Bronchial epithelial cell (primary cell): ENCODE results near the gene FIP1L1. TPM values are rescaled to one million over a fixed set of nuclear protein-coding genes. Genes with fewer than 3 reads are reported as not detected.
A peak's percentile ranks its signal among the peaks of the same experiment; 100 is the strongest.

Experiments used
- DNase-seq: peaks from one replicate; pipeline ENCODE4 v3.0.0-alpha.2; 2010; ENCODE audit warnings: low read depth
- FAIRE-seq: peaks from 2 replicates; lab custom pipeline; 2011; peaks lifted over from hg19 to GRCh38; lab: Jason Lieb, UNC
- H3K27me3 ChIP-seq: 2 replicates; pipeline ENCODE4 v1.5.1; 2011; ENCODE audit warnings: low read length; ENCODE audit not compliant: control insufficient read depth, insufficient read depth
- H3K36me3 ChIP-seq: 2 replicates; pipeline ENCODE4 v1.5.1; 2011; ENCODE audit warnings: low read length; ENCODE audit not compliant: control insufficient read depth, insufficient read depth
- H3K4me3 ChIP-seq: 2 replicates; pipeline ENCODE4 v1.5.1; 2011; ENCODE audit warnings: mild to moderate bottlenecking, low read depth, low read length, control low read depth
- total RNA-seq: library from RNA; depleted of rRNA; stranded (reverse); fragments of >200 nt; gene quantifications from 2 replicates; pipeline ENCODE4 v1.2.1, GENCODE V29; 2014
- TF ChIP-seq, protein P1 (sequence below): IDR thresholded peaks from 2 replicates; pipeline ENCODE4 v1.5.1; 2011; ENCODE audit warnings: mild to moderate bottlenecking, moderate library complexity, low read length, control low read depth, inconsistent platforms; ENCODE audit not compliant: insufficient read depth, severe bottlenecking

FIP1L1 gene
- total RNA-seq, 1 donor from 2014 or later: 46.3 TPM

- H3K4me3 ChIP-seq: no peak overlapping the region
- no peak for FAIRE-seq
- DNase-seq: no peak
- no peaks in the 10 kb centered on the region for H3K36me3 ChIP-seq
- TF ChIP-seq, protein P1, sequence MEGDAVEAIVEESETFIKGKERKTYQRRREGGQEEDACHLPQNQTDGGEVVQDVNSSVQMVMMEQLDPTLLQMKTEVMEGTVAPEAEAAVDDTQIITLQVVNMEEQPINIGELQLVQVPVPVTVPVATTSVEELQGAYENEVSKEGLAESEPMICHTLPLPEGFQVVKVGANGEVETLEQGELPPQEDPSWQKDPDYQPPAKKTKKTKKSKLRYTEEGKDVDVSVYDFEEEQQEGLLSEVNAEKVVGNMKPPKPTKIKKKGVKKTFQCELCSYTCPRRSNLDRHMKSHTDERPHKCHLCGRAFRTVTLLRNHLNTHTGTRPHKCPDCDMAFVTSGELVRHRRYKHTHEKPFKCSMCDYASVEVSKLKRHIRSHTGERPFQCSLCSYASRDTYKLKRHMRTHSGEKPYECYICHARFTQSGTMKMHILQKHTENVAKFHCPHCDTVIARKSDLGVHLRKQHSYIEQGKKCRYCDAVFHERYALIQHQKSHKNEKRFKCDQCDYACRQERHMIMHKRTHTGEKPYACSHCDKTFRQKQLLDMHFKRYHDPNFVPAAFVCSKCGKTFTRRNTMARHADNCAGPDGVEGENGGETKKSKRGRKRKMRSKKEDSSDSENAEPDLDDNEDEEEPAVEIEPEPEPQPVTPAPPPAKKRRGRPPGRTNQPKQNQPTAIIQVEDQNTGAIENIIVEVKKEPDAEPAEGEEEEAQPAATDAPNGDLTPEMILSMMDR: no peak
- no peaks in the 10 kb centered on the region for H3K27me3 ChIP-seq
These were observed 110.3 kb downstream of the FIP1L1 start for GRCh38 chr4:53487766-53488165.

GRCh38 chr4:53489279-53489889 lies 111.9 kb downstream of the FIP1L1 start:
- TF ChIP-seq, protein P1: no peak
- Histone ChIP-seq H3K36me3 (no peaks in the 10 kb centered on the region), H3K4me3 (no peak overlapping the region), H3K27me3 (no peaks in the 10 kb centered on the region)
- DNase-seq (peak; percentile 65), FAIRE-seq (no peak)

DNA sequence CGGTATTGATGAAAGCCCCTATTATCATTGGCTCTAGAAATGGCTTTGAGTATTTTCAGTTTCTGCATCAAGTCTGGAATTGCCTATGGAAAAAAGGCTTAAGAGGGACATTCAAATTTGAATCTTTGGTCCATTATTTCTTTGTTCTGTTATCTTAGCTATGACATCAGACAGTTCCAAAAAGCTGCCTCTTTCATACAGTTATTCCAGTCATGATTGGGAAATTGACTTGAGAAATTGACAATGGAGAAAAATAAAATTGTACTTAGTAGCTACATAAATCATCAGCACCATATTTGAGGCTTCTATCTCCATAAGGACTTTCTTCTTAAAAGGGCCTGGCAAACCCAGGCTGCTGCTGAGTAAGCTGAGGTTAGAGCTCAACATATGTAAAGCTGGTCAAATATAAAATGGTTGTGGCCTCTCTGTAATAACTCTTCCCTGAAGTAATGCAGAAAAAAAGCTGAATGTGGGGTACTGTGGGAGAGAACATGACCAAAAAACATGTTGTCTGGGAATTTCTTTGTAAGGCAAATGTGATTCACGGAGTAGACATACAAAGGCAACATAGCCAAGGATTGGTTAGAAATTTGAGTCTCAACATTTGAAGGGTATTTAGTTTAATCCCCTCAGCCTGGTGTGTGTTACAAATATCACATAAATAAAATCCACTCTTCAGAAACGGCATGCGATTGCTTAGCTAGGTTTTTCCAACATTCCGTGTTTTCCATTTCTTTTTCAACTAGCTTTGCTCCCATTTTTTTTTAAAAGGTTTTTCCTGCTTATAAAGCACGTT lies 112.9 kb downstream of the FIP1L1 start:
- TF ChIP-seq, protein P1: no peak
- DNase-seq (no peak), FAIRE-seq (no peak)
- Histone ChIP-seq H3K4me3 (no peak overlapping the region), H3K36me3 (no peaks in the 10 kb centered on the region), H3K27me3 (no peaks in the 10 kb centered on the region)

GRCh38 chr4:53490965-53491622 lies 113.7 kb downstream of the FIP1L1 start:
- no peaks in the 10 kb centered on the region for H3K36me3 ChIP-seq
- H3K4me3 ChIP-seq: no peak overlapping the region
- H3K27me3 ChIP-seq: no peaks in the 10 kb centered on the region
- FAIRE-seq: no peak
- peak; percentile 81 for DNase-seq
- TF ChIP-seq, protein P1: peak; percentile 61

- Histone ChIP-seq H3K27me3 (no peaks in the 10 kb centered on the region), H3K36me3 (no peaks in the 10 kb centered on the region), H3K4me3 (no peak overlapping the region)
- FAIRE-seq: no peak
- DNase-seq: no peak
- TF ChIP-seq, protein P1: no peak
These were observed 117.4 kb downstream of the FIP1L1 start for GRCh38 chr4:53494851-53495250.
